GM12878 (cell line): Measurements from ENCODE around the gene MPC1. TPM values are rescaled to one million over a fixed set of nuclear protein-coding genes. Genes with fewer than 3 reads are reported as not detected.

Experiments
- ATAC-seq: fragments of 200-7000 bp; cut with Tn5 transposase; 3 replicates; pipeline ENCODE4 v1.9.1; 2020; ENCODE audit warnings: mild to moderate bottlenecking, moderate library complexity
- BruUV-seq: library from RNA; stranded (reverse); fragments of 400-500 nt; replicated peaks from 2 replicates; lab custom pipeline; 2021; lab: Mats Ljungman, UMichigan
- CTCF ChIA-PET: fragments of 300-600 bp; sonication (Branson Sonifier 250); formaldehyde crosslinking; extraction: SDS; loops from one replicate; lab custom pipeline; 2021; ENCODE audit warnings: inconsistent platforms; lab: Yijun Ruan, JAX
- POLR2A ChIA-PET: fragments of 350-600 bp; formaldehyde crosslinking; extraction: SDS; loops from one replicate; lab custom pipeline; 2021; ENCODE audit warnings: inconsistent platforms; lab: Charles Lee
- RAD21 ChIA-PET: fragments of 300-600 bp; sonication (Branson Sonifier 250); formaldehyde crosslinking; loops from one replicate; lab custom pipeline; 2023; ENCODE audit warnings: antibody characterized with exemption; ENCODE audit not compliant: unreplicated experiment; lab: Charles Lee
- SMC1A ChIA-PET: fragments of 300-600 bp; sonication (Branson Sonifier 250); formaldehyde crosslinking; loops from one replicate; lab custom pipeline; 2023; ENCODE audit not compliant: unreplicated experiment, uncharacterized antibody; lab: Charles Lee
- DNase-seq: peaks from one replicate; pipeline ENCODE4 v3.0.0-alpha.2; 2011; ENCODE audit warnings: low read depth, low spot score
- FAIRE-seq: peaks from 3 replicates; lab custom pipeline; 2011; peaks lifted over from hg19 to GRCh38; lab: Jason Lieb, UNC
- H2AFZ ChIP-seq: 2 replicates; pipeline ENCODE4 v1.6.0; 2011; ENCODE audit warnings: low read depth, low read length, control low read depth; ENCODE audit not compliant: control insufficient read depth
- H3K27ac ChIP-seq: 2 replicates; pipeline ENCODE4 v1.5.1; 2011; ENCODE audit warnings: control low read depth; ENCODE audit not compliant: control insufficient read depth, insufficient read depth
- H3K27me3 ChIP-seq, 2 experiments: replicated peaks in 1 of 2; 2 replicates each; pipeline versions ENCODE4 v1.6.0 to v1.6.1; 2011; ENCODE audit warnings: low read length in 1 of 2; ENCODE audit not compliant: control insufficient read depth in 2 of 2, insufficient read depth in 2 of 2
- H3K36me3 ChIP-seq, 2 experiments: 2 replicates each; pipeline ENCODE4 v1.5.1; 2011; ENCODE audit warnings: low read length in 1 of 2; ENCODE audit not compliant: control insufficient read depth in 2 of 2, insufficient read depth in 2 of 2
- H3K4me1 ChIP-seq: 2 replicates; pipeline ENCODE4 v1.6.1; 2011; ENCODE audit warnings: mild to moderate bottlenecking, low read length, moderate library complexity, mixed read lengths; ENCODE audit not compliant: control insufficient read depth, insufficient read depth
- H3K4me2 ChIP-seq: 2 replicates; pipeline ENCODE4 v1.6.0; 2011; ENCODE audit warnings: control low read depth; ENCODE audit not compliant: control insufficient read depth, insufficient read depth
- H3K4me3 ChIP-seq: fragments of 200-600 bp; sonication (generic); 2 replicates; pipeline ENCODE4 v1.5.1; 2016
- H3K79me2 ChIP-seq: 2 replicates; pipeline ENCODE4 v1.6.0; 2011; ENCODE audit warnings: low read length; ENCODE audit not compliant: control insufficient read depth, insufficient read depth
- H3K9ac ChIP-seq: 2 replicates; pipeline ENCODE4 v1.8.0; 2011; ENCODE audit warnings: low read length, control low read depth, mixed read lengths; ENCODE audit not compliant: control insufficient read depth, insufficient read depth
- H3K9me3 ChIP-seq: replicated peaks from 3 replicates; pipeline ENCODE4 v1.5.1; 2011; ENCODE audit warnings: mild to moderate bottlenecking, low read length; ENCODE audit not compliant: control insufficient read depth, insufficient read depth
- H4K20me1 ChIP-seq: 2 replicates; pipeline ENCODE4 v1.6.0; 2011; ENCODE audit not compliant: control insufficient read depth, insufficient read depth
- CUX1 ChIP-seq: IDR thresholded peaks from 2 replicates; pipeline ENCODE4 v1.6.1; 2012; ENCODE audit warnings: improper control_type of control experiment, low read depth, low read length; ENCODE audit not compliant: insufficient replicate concordance
- FOS ChIP-seq: IDR thresholded peaks from 3 replicates; pipeline ENCODE4 v1.6.1; 2011; ENCODE audit warnings: borderline replicate concordance; ENCODE audit not compliant: insufficient read length; ENCODE audit errors: extremely low read depth
- FOXK2 ChIP-seq: fragments of 450-650 bp; IDR thresholded peaks from 2 replicates; pipeline ENCODE4 v1.6.1; 2017; ENCODE audit warnings: mild to moderate bottlenecking, moderate library complexity
- KDM1A ChIP-seq: fragments of 200-600 bp; sonication (generic); IDR thresholded peaks from 2 replicates; pipeline ENCODE4 v1.6.1; 2016; ENCODE audit warnings: borderline replicate concordance
- MTA3 ChIP-seq: IDR thresholded peaks from 2 replicates; pipeline ENCODE4 v1.6.1; 2012; ENCODE audit warnings: low read length, inconsistent platforms, borderline replicate concordance
- NFXL1 ChIP-seq: fragments of 450-650 bp; IDR thresholded peaks from 2 replicates; pipeline ENCODE4 v1.6.1; 2017; ENCODE audit warnings: antibody characterized with exemption, mild to moderate bottlenecking, borderline replicate concordance
- POU2F2 ChIP-seq: IDR thresholded peaks from 3 replicates; pipeline ENCODE4 v1.6.1; 2011; ENCODE audit warnings: low read depth, mild to moderate bottlenecking, low read length, borderline replicate concordance
- RUNX3 ChIP-seq: IDR thresholded peaks from 2 replicates; pipeline ENCODE4 v1.6.1; 2012; ENCODE audit warnings: low read length, inconsistent platforms
- SPI1 ChIP-seq: IDR thresholded peaks from 2 replicates; pipeline ENCODE4 v1.6.1; 2011; ENCODE audit warnings: low read depth, mild to moderate bottlenecking, low read length, moderate library complexity, borderline replicate concordance; ENCODE audit not compliant: insufficient read depth
- SREBF2 ChIP-seq: IDR thresholded peaks from 2 replicates; pipeline ENCODE4 v1.6.1; 2012; ENCODE audit warnings: mild to moderate bottlenecking, low read length
- WGBS: methylation state at CpG from one replicate; pipeline ENCODE4 v1.1.6; 2016; ENCODE audit warnings: low lambda C conversion rate; ENCODE audit not compliant: insufficient replicate concordance, insufficient coverage; ENCODE audit errors: missing lambda C conversion rate; 5-methylcytosine and 5-hydroxymethylcytosine counted together
- in situ Hi-C: fragments of 300-500 bp; cut with MboI; formaldehyde crosslinking; loops from 9 replicates; pipeline ENCODE4 v1.14.3; 2018; ENCODE audit warnings: mixed read lengths
- intact Hi-C: fragments of 100-400 bp; cut with micrococcal nuclease; formaldehyde crosslinking; loops from one replicate; pipeline ENCODE4 v1.14.2; 2022; ENCODE audit not compliant: unreplicated experiment
- polyA plus RNA-seq, 11 experiments: library from polyadenylated mRNA; depleted of rRNA in 4 of 11; unstranded in 6 of 11; stranded (reverse) in 5 of 11; fragments of >200 nt; fragmentation: Nextera tagmentation in 4 of 11; fragmentation: Illumina TruSeq in 1 of 11; extraction: Ambion mirVana in 4 of 11; extraction: Trizol in 1 of 11; gene quantifications; 1 replicate in 1 of 11; 2 replicates in 10 of 11; pipeline versions ENCODE4 v1.2.1 to v1.2.3, GENCODE V29; 2011 to 2016; ENCODE audit warnings: inconsistent platforms in 2 of 11, missing spikeins in 2 of 11, low read depth in 1 of 11
- total RNA-seq, 4 experiments: library from RNA; depleted of rRNA in 3 of 4; stranded (reverse); fragments of >200 nt in 3 of 4; fragmentation: Illumina TruSeq in 1 of 4; extraction: Trizol in 1 of 4; gene quantifications; 2 replicates each; pipeline versions ENCODE4 v1.2.1 to v1.2.3, GENCODE V29; 2013 to 2021

The MPC1 gene
- total and polyA plus RNA-seq, 10 of the 15 experiments (the other 5 are each of a cell fraction or from before 2014, with no cell fraction given): 53.2 to 177 (median 78.8) TPM

GRCh38 chr6:166379103-166379586 lies 3.6 kb downstream of the MPC1 start:
- WGBS: 100% methylated on average over 1 of the region's 1 CpG
- no peak overlapping the region for H3K27ac ChIP-seq
- SMC1A ChIA-PET: interaction anchor here (1.0 to 6.9 kb wide), 18 partner anchors 13 to 102 kb away, joined by 3 to 79 read pairs (median 7); partner anchors contain the start of gene PRR18
- DNase-seq: no peak
- H3K4me1 ChIP-seq: peaks cover 2% of the 10 kb centered on the region
- in situ Hi-C loops (no loop called here), intact Hi-C loops (no loop called here)
- ATAC-seq: no peak
- no peaks in the 10 kb centered on the region for H3K36me3 ChIP-seq
- no peak for FAIRE-seq
- POLR2A ChIA-PET: interaction anchor here (0.6 to 2.8 kb wide), 4 partner anchors 37 to 69 kb away, joined by 3 to 24 read pairs (median 6); partner anchors contain the start of gene SFT2D1
- H3K4me2 ChIP-seq: no peak overlapping the region
- RAD21 ChIA-PET: interaction anchor here (0.7 to 4.3 kb wide), 10 partner anchors 20 to 105 kb away, joined by 3 to 73 read pairs (median 12); no protein-coding TSS in a partner anchor
- H4K20me1 ChIP-seq: no peaks in the 10 kb centered on the region
- no TSS peak for BruUV-seq
- no peaks in the 10 kb centered on the region for H3K27me3 ChIP-seq
- no peak overlapping the region for H3K4me3 ChIP-seq
- peaks cover 39% of the 10 kb centered on the region for H3K79me2 ChIP-seq
- H3K9ac ChIP-seq: no peak overlapping the region
- CTCF ChIA-PET: interaction anchor here (0.9 to 7.4 kb wide), 11 partner anchors 8 to 103 kb away, joined by 3 to 211 read pairs (median 12); partner anchors contain the start of gene PRR18
- TF ChIP-seq NFXL1 (no peak), FOS (no peak), KDM1A (no peak), FOXK2 (no peak), MTA3 (no peak), CUX1 (no peak), SREBF2 (no peak), RUNX3 (no peak), POU2F2 (no peak), SPI1 (no peak)
- no peaks in the 10 kb centered on the region for H3K9me3 ChIP-seq
- H2AFZ ChIP-seq: no peak overlapping the region
